Mammary epithelial cell (primary cell): ENCODE measurements around the gene PM20D1.

Experiments used
- CTCF ChIP-seq, 2 donors: IDR thresholded peaks in 1 of 2; conservative IDR thresholded peaks in 1 of 2; 2 replicates each; pipeline ENCODE4 v1.5.1; 2011 to 2012; ENCODE audit warnings: inconsistent platforms in 2 of 2, low read length in 2 of 2, mild to moderate bottlenecking in 2 of 2, control low read depth in 1 of 2, low read depth in 1 of 2; ENCODE audit not compliant: insufficient read depth in 1 of 2; ENCODE audit errors: extremely low read depth in 1 of 2
- EZH2 ChIP-seq: IDR thresholded peaks from 2 replicates; pipeline ENCODE4 v1.6.1; 2012; ENCODE audit warnings: low read length, inconsistent platforms, borderline replicate concordance

- no peak for TF ChIP-seq CTCF (conservative IDR thresholded peaks at IDR 0.05 in 1 of 2, IDR thresholded peaks at IDR 0.05 in 1 of 2; ENCODE audit: extremely low read depth in 1 of 2, insufficient read depth in 1 of 2, low read depth in 1 of 2, low read length in 2 of 2)
- TF ChIP-seq EZH2, result no peak
These were observed at the start of gene PM20D1 for GRCh38 chr1:205849619-205850355.
